Fibroblast of lung (primary cell): ENCODE measurements around the gene STK32C.
"Not testable (repeated sequence)": the region's sequence is repeated elsewhere in the genome, so short reads cannot be mapped to it uniquely, and the experiment has no call there.

Source experiments
- EZH2 ChIP-seq: IDR thresholded peaks from 2 replicates; pipeline ENCODE4 v1.5.1; 2012; ENCODE audit warnings: low read length, control low read depth, mild to moderate bottlenecking; ENCODE audit errors: missing control alignments
- TF ChIP-seq, protein P1 (sequence below), 2 donors: IDR thresholded peaks in 1 of 2; conservative IDR thresholded peaks in 1 of 2; 1 replicate in 1 of 2; 2 replicates in 1 of 2; pipeline ENCODE4 v1.5.1; 2011 to 2012; ENCODE audit warnings: low read length in 2 of 2, control low read depth in 1 of 2, inconsistent platforms in 1 of 2, low read depth in 1 of 2, mild to moderate bottlenecking in 1 of 2

DNA sequence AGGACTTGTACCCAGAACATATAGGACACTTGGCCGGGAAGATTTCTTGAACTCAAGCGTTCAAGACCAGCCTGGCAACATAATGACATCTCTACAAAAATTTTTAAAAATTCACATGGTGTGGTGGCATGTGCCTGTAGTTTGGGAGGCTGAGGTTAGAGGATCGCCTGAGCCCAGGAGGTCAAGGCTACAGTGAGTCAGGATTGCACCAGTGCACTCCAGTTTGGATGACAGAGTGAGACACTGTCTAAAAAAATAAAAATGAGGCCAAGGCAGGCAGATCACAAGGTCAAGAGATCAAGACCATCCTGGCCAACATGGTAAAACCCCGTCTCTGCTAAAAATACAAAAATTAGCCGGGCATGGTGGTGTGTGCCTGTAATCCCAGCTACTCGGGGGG lies 9.7 kb upstream of the STK32C start:
- TF ChIP-seq, protein P1, sequence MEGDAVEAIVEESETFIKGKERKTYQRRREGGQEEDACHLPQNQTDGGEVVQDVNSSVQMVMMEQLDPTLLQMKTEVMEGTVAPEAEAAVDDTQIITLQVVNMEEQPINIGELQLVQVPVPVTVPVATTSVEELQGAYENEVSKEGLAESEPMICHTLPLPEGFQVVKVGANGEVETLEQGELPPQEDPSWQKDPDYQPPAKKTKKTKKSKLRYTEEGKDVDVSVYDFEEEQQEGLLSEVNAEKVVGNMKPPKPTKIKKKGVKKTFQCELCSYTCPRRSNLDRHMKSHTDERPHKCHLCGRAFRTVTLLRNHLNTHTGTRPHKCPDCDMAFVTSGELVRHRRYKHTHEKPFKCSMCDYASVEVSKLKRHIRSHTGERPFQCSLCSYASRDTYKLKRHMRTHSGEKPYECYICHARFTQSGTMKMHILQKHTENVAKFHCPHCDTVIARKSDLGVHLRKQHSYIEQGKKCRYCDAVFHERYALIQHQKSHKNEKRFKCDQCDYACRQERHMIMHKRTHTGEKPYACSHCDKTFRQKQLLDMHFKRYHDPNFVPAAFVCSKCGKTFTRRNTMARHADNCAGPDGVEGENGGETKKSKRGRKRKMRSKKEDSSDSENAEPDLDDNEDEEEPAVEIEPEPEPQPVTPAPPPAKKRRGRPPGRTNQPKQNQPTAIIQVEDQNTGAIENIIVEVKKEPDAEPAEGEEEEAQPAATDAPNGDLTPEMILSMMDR (conservative IDR thresholded peaks at IDR 0.05 in 1 of 2, IDR thresholded peaks at IDR 0.05 in 1 of 2; ENCODE audit: low read depth in 1 of 2, low read length in 2 of 2) = not testable (repeated sequence)
- TF ChIP-seq EZH2 = not testable (repeated sequence)
